ENCODE measurements around the gene PARD3. TPM values are rescaled to one million over a fixed set of nuclear protein-coding genes. Genes with fewer than 3 reads are reported as not detected.

The PARD3 gene
- total and polyA plus RNA-seq, 2 experiments from 2014 or later = 47.2 to 59.7 TPM

GRCh38 chr10:34861293-34862021 is 46.4 kb upstream of the PARD3 start:
- peak overlapping the region; percentile 37 for H3K4me2 ChIP-seq
- peak; percentile 40 for DNase-seq (ENCODE audit: low spot score)

GRCh38 chr10:34859170-34859569 is 44.1 kb upstream of the PARD3 start:
- H2AFZ ChIP-seq = no peak overlapping the region
- DNase-seq (ENCODE audit: low spot score) = no peak
- H3K9me3 ChIP-seq (ENCODE audit: low read depth) = no peaks in the 10 kb centered on the region

More at GRCh38 chr10:34861293-34862021, 46.4 kb upstream of the PARD3 start:
- Histone ChIP-seq H4K20me1 (ENCODE audit: insufficient read depth, poor library complexity, severe bottlenecking) (no peaks in the 10 kb centered on the region), H3K27me3 (no peaks in the 10 kb centered on the region), H3K4me1 (ENCODE audit: insufficient read depth) (peaks cover 23% of the 10 kb centered on the region), H3K9me3 (ENCODE audit: low read depth) (no peaks in the 10 kb centered on the region), H3K4me3 (no peak overlapping the region), H3K9me2 (replicated peaks; ENCODE audit: insufficient read depth) (no peaks in the 10 kb centered on the region), H3K27ac (no peak overlapping the region), H3K79me2 (no peaks in the 10 kb centered on the region), H2AFZ (no peak overlapping the region), H3K36me3 (replicated peaks; ENCODE audit: insufficient read depth, low read depth) (no peaks in the 10 kb centered on the region)
- 41% methylated on average over 8 of the region's 8 CpGs for WGBS (ENCODE audit: low lambda C conversion rate, missing lambda C conversion rate)
- TF ChIP-seq, protein P1, sequence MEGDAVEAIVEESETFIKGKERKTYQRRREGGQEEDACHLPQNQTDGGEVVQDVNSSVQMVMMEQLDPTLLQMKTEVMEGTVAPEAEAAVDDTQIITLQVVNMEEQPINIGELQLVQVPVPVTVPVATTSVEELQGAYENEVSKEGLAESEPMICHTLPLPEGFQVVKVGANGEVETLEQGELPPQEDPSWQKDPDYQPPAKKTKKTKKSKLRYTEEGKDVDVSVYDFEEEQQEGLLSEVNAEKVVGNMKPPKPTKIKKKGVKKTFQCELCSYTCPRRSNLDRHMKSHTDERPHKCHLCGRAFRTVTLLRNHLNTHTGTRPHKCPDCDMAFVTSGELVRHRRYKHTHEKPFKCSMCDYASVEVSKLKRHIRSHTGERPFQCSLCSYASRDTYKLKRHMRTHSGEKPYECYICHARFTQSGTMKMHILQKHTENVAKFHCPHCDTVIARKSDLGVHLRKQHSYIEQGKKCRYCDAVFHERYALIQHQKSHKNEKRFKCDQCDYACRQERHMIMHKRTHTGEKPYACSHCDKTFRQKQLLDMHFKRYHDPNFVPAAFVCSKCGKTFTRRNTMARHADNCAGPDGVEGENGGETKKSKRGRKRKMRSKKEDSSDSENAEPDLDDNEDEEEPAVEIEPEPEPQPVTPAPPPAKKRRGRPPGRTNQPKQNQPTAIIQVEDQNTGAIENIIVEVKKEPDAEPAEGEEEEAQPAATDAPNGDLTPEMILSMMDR (IDR thresholded peaks at IDR 0.05; ENCODE audit: poor library complexity) = no peak
- TF ChIP-seq EZH2phosphoT487 (IDR thresholded peaks at IDR 0.05; ENCODE audit: low read depth, severe bottlenecking, unreplicated experiment) = no peak
- TF ChIP-seq EZH2 (IDR thresholded peaks at IDR 0.05; ENCODE audit: borderline replicate concordance) = no peak

DNA sequence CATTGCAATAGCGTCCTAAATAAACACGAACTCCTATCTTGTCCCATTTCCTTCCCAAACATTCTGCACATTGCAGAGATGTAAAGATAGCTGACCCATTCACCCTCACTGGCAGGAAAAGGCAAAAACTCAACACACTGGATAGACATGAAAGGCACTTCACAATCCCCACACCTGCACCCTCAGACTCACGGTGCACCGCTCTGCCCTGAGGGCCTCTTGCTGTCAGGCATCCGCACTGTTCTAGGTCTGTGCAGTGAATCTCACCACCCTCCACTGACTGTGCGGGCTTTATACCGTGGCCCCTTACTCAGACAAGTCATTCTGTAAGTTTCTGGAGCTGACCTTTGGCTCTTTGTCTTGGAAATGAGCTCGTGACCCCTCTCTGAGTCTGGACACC is 42.9 kb upstream of the PARD3 start:
- DNase-seq (ENCODE audit: low spot score) = no peak
- Histone ChIP-seq H4K20me1 (ENCODE audit: insufficient read depth, poor library complexity, severe bottlenecking) (no peaks in the 10 kb centered on the region), H2AFZ (no peak overlapping the region), H3K27me3 (no peaks in the 10 kb centered on the region), H3K27ac (no peak overlapping the region), H3K4me2 (no peak overlapping the region), H3K4me3 (no peak overlapping the region), H3K4me1 (ENCODE audit: insufficient read depth) (peaks cover 20% of the 10 kb centered on the region), H3K9me3 (ENCODE audit: low read depth) (no peaks in the 10 kb centered on the region), H3K79me2 (no peaks in the 10 kb centered on the region), H3K36me3 (replicated peaks; ENCODE audit: insufficient read depth, low read depth) (no peaks in the 10 kb centered on the region), H3K9me2 (replicated peaks; ENCODE audit: insufficient read depth) (no peaks in the 10 kb centered on the region)
- WGBS (ENCODE audit: low lambda C conversion rate, missing lambda C conversion rate) = 77% methylated on average over 8 of the region's 8 CpGs
- TF ChIP-seq, protein P1 (IDR thresholded peaks at IDR 0.05; ENCODE audit: poor library complexity) = no peak
- TF ChIP-seq EZH2phosphoT487 (IDR thresholded peaks at IDR 0.05; ENCODE audit: low read depth, severe bottlenecking, unreplicated experiment) (no peak), EZH2 (IDR thresholded peaks at IDR 0.05; ENCODE audit: borderline replicate concordance) (no peak)

More at GRCh38 chr10:34859170-34859569, 44.1 kb upstream of the PARD3 start:
- H3K27me3 ChIP-seq = no peaks in the 10 kb centered on the region
- H3K4me3 ChIP-seq = no peak overlapping the region
- no peaks in the 10 kb centered on the region for H4K20me1 ChIP-seq (ENCODE audit: insufficient read depth, poor library complexity, severe bottlenecking)
- H3K36me3 ChIP-seq (replicated peaks; ENCODE audit: insufficient read depth, low read depth) = no peaks in the 10 kb centered on the region
- TF ChIP-seq EZH2 (IDR thresholded peaks at IDR 0.05; ENCODE audit: borderline replicate concordance) (no peak), EZH2phosphoT487 (IDR thresholded peaks at IDR 0.05; ENCODE audit: low read depth, severe bottlenecking, unreplicated experiment) (no peak)
- TF ChIP-seq, protein P1 (IDR thresholded peaks at IDR 0.05; ENCODE audit: poor library complexity) = no peak
- no peak overlapping the region for H3K4me2 ChIP-seq
- no peaks in the 10 kb centered on the region for H3K79me2 ChIP-seq
- H3K9me2 ChIP-seq (replicated peaks; ENCODE audit: insufficient read depth) = no peaks in the 10 kb centered on the region
- no peak overlapping the region for H3K27ac ChIP-seq
- peaks cover 22% of the 10 kb centered on the region for H3K4me1 ChIP-seq (ENCODE audit: insufficient read depth)
